Epidermal melanocyte (primary cell): ENCODE measurements around the gene AKT2.
"Not testable (repeated sequence)": the region's sequence is repeated elsewhere in the genome, so short reads cannot be mapped to it uniquely, and the experiment has no call there.

Source experiments
- DNase-seq: peaks from one replicate; pipeline ENCODE4 v3.0.0; 2011; ENCODE audit warnings: low spot score; ENCODE audit not compliant: insufficient read length

The AKT2 gene

DNA sequence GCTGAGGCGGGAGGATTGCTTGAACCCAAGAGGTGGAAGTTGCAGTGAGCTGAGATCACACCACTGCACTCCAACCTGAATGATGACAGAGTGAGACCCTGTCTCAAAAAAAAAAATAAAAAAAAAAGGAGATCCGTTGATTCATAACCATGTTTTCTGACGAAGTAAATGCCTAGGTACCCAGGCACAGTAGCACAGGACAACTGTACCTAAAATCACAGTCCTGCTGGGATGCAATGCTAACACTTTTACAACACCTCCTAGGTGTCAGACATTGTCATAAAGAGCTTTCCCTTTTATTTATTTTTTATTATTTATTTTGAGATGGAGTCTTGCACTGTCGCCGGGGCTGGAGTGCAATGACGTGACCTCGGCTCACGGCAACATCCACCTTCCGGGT is 64.5 kb downstream of the AKT2 start:
- DNase-seq, result no peak

DNA sequence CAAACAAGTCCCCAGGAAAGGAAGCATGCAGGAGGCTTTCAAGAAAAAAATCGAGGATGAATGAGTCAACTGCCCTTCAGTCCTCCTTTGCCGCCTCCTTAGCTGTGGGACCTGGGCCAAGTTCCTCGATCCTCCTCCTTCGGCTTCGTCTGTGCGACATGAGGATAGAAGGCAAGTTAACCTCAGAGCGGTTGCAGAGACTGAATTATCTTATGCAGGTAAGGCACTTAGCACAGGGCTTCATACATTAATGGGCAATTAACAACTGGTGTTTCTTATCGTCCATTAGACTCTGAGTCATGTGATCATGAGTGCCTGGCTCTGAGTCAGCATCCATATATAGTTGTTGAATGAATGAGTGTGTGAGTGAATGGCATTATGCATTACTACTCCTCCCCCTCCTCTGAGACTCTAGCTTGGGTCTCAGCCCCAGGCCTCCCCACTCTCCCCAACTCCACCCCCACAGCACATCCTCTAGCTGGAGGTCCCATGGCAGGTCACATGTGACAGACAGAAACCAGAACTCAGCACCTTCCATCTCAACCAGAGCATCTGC is 65.3 kb downstream of the AKT2 start:
- no peak for DNase-seq

GRCh38 chr19:40219029-40219428 is 66.1 kb downstream of the AKT2 start:
- DNase-seq, result not testable (repeated sequence)

- no peak for DNase-seq
These were observed 66.9 kb downstream of the AKT2 start, which contains the start of gene TTC9B for GRCh38 chr19:40217934-40218890. Gene TTC9B, minus strand, starts transcription at chr19:40218384. Its CDS starts 3 bp downstream, at chr19:40218381.

GRCh38 chr19:40217027-40217810 is 67.9 kb downstream of the AKT2 start:
- DNase-seq, result no peak

DNA sequence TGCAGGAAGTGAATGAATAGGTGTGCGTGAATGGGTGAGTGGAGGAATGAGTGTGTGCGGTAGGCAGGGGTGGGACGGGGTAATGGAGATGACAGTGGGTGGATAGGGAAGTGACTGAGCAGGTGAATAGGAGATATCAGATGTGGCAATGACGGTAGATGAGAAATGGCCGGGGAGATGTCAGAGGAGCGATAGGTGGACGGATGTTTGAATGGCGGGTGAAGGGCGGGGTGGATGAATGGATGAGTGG is 68.4 kb downstream of the AKT2 start:
- no peak for DNase-seq

- DNase-seq, result no peak
These were observed 69.0 kb downstream of the AKT2 start for GRCh38 chr19:40216013-40216776.

DNA sequence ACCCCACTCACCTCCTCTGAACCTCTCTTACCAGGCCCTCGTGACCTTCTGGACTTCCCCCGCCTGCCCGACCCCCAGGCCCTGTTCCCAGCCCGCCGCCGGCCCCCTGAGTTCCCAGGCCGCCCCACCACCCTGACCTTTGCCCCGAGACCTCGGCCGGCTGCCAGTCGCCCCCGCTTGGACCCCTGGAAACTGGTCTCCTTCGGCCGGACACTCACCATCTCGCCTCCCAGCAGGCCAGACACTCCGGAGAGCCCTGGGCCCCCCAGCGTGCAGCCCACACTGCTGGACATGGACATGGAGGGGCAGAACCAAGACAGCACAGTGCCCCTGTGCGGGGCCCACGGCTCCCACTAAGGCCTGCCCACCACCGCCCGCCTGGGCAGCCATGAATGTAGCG is 70.2 kb downstream of the AKT2 start:
- no peak for DNase-seq

DNA sequence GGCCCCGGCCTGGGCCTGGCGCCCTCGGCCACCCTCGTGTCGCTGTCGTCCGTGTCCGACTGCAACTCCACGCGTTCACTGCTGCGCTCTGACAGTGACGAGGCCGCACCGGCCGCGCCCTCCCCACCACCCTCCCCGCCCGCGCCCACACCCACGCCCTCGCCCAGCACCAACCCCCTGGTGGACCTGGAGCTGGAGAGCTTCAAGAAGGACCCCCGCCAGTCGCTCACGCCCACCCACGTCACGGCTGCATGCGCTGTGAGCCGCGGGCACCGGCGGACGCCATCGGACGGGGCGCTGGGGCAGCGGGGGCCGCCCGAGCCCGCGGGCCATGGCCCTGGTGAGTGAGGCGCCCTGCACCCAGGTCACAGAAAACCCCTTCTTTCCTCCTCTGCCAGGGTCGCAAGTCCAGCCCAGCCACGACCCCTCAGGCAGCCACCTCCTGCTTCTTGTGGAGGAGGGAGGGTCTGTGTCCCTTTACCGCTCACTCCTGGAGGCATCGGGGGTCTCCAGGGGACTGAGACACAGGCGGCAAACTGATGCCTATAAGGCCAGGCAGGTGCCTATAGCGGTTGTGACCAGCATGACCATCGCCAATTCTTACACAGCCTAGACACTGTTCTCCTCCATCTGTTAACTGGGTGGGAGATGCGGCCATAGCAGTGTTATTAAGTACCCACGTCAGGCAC is 71.1 kb downstream of the AKT2 start:
- DNase-seq, result no peak

GRCh38 chr19:40213251-40213829 is 71.8 kb downstream of the AKT2 start:
- DNase-seq, result no peak

DNA sequence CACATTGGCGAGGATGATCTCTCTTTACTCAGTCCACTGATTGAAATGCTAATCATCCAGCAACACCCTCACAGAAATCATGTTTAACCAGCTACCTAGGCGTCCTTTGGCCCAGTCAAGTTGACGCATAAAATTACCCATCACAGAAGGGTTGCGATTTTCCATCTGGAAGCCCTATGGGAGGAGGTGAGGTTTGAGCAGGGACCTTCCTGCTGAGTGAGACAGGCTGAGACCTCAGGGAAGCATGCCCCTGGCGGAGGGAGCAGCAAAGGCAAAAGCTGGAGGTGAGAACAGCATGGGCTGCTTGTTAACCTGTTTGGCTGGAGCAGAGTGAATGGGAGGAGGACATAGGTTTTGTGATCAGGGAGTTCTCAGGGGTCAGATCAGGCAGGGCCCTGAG is 74.3 kb downstream of the AKT2 start:
- DNase-seq, result no peak

DNA sequence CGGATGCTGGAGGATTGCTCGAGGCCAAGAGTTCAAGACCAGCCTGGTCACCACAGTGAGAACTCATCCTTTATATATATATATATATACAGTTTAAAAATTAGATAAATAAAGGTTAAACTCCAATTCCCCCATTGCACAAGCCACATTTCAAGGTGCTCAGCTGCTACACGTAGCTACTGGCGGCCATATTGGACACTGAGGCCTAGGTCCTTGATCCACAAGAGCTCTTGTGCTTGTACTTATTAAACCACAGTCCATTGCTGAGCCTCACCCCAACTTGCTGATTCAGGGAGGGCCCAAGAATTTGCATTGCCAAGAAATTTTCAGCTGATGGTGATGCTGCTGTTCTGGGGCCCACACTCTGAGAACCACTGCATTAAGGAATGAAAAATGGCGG is 76.5 kb downstream of the AKT2 start:
- DNase-seq, result no peak

DNA sequence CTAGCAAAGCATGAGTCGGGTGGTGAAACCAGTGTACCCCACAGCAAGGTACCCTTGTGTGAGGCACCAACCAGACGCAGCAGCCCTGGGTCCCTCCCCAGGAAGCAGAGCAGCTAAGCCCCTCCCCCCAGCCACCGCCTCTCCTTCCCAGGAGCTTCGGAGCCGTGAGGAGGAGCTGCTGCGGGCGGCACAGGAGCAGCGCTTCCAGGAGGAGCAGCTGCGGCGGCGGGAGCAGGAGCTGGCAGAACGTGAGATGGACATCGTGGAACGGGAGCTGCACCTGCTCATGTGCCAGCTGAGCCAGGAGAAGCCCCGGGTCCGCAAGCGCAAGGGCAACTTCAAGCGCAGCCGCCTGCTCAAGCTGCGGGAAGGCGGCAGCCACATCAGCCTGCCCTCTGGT is 79.4 kb downstream of the AKT2 start:
- DNase-seq, result no peak

GRCh38 chr19:40204381-40204780 is 80.8 kb downstream of the AKT2 start:
- DNase-seq, result no peak

GRCh38 chr19:40200341-40201099 is 84.6 kb downstream of the AKT2 start:
- DNase-seq, result no peak

DNA sequence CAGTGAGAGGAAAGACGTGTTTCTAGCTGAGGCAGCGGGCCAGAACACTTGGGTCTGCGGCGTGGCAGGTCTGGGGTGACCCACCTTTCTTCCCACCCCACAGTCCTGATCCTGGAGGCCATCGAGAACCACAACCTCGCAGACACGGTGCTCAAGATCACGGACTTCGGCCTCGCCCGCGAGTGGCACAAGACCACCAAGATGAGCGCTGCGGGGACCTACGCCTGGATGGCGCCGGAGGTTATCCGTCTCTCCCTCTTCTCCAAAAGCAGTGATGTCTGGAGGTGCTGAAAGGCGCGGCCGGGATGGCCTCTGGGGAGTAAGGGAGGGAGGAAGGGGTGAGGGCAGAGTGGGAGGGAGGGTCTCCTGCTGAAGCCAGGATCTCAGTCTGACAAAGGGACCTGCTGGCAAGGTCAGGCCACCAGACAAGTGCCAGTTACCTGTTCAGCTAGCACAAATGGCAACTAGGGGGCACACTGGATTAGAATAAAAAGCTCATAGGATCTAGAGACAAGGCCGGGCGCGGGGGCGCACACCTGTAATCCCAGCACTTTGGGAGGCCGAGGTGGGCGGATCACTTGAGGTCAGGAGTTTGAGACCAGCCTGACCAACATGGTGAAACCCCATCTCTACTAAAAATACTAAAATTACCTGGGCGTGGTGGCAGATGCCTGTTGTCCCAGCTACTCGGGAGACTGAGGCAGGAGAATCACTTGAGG is 86.7 kb downstream of the AKT2 start:
- no peak for DNase-seq

DNA sequence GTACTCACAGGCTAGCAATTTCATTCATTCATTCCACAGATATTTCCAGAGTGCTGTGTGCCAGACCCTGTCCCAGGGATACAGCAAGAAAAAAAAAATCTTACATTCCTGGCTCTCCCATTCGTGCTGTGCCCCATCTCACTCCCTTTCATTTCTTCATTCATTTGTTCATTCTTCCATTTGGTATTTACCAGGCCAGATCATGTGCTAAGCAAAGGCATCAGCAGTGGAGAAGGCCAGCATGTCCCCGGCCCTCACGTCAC is 91.6 kb downstream of the AKT2 start:
- peak; percentile 12 for DNase-seq

DNA sequence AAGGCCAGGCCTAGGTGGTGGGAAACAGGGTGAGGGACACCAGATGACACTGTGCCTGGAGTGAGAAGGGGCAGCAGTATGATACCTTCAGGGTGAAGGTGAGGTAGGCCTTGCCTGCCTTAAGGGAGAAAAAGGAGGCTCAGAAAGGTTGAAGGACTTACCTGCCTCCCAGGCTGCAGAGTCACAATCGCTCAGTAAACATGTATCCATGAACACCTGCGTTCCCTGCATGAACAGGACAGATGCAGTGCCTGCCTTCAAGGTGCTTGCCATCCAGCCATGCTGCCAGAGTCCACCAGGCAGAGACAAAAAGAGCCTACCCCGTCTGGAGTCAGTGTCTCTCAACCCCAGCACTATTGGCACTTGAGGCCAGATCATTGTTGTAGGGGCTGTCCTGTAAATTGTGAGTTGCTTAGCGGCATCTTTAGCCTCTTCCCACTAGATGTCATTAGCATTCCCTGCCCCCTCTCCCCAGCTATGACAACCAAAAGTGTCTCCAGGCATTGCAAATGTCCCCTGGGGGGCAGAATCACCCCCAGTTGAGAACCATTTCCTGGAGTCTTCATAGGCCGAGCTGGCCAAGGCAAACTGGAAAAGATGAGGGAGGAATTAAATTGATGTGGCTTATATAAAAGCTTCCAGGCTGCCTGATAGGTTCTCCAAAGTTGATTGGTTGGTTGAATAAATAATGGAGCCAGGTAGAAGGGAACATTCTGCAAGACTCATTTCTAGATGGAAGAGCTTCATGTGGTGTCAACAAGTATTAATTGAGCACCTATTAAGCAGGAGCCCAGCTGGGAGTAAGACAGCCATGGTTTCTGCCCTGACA is 92.2 kb downstream of the AKT2 start:
- peak; percentile 11 for DNase-seq
